GM19240 (cell line): ENCODE data around the gene TMUB1.

ENCODE experiments used
- DNase-seq: peaks from one replicate; pipeline ENCODE4 v3.0.0; 2011; ENCODE audit warnings: low spot score; ENCODE audit not compliant: insufficient read length

TMUB1 gene

DNA sequence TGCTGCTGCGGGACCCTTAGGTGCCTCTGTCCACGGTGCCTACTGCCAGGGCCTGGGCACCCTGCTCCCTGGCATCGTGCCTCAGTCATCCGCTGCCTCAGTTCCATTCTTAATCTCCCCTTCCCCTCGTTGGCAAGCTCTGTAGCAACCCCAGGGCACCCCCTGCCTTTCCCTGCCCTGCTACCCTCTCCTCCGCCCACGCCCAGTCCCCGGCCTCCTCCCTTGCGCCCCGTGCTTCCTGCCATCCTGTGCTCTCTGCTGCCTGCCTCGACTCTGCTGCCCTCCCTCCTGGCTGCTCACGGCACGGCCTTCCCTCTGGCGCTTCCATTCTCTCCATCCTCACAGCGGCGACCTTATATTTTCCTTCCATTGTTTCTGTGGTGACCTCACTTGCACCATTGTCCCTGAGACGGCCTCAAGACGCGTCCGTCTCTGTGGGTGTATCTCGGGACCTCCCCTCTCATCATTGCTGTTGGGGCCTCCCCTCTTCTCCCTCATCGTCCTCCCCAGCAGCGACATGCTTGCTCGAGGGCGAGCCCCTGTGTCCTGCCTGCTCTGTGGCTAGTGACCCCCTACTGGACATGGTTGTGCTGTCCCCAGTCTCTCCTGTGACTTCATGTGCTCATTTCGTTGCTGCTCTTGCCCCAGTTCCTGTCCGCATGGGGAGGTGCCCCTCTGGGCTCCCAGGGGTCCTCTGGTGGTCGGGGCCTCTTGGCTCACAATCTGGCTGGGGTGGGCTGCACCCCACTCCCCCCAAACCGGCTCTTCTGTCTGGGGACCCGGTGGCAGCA is 38.3 kb upstream of the TMUB1 start:
- no peak for DNase-seq

DNA sequence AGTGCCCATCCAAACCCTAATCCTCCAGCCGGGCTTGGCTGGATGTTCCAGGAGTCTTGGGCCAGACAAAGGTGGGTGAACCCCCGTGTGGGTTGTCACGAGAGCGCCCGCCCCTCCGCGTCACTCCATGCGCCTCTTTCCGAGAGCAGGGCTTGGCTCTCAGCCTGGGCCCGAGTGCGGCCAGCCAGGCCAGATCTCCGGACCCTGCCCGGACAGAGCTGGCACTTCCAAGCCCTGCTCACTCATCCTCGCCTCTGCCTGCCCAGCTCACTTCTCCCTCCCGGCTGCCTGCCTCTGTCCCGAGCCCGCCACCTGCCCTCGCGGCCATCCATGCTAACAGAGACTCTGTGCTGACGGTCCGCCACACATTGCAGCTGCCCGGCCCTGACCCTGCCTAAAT is 37.6 kb upstream of the TMUB1 start:
- DNase-seq: no peak

DNA sequence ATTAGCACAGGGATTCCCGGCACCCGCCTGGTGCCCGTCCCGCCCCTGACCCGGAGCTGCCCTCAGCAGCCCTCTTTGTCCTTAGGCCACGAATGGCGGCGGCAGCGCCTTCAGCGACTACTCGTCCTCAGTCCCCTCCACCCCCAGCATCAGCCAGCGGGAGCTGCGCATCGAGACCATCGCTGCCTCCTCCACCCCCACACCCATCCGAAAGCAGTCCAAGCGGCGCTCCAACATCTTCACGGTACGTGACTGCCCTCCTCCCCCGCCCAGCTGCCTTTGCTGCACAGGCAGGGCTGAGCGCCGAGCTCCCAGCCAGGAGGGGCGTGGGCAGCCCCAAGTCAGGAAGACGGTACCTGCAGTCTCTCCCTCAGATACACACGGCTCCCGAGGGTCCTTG is 36.6 kb upstream of the TMUB1 start:
- DNase-seq: no peak

DNA sequence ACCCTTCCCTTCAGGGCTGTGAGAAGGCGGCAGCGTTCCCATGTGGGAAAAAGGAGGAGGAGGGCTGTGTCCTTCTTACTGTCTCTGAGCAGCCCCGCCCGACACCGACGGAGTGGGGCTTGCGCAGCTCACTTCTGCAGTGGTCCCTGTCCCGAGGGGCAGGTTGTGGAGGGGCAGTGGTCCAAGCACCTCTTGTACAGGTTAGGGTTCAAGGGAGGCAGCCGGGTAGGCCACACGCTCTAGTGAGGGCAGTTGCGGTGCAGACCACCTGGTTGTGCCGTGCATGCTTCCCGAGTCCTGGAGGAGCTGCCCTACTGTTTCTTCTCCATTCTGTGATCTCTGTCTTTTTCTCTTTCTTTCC is 35.7 kb upstream of the TMUB1 start:
- DNase-seq: no peak

DNA sequence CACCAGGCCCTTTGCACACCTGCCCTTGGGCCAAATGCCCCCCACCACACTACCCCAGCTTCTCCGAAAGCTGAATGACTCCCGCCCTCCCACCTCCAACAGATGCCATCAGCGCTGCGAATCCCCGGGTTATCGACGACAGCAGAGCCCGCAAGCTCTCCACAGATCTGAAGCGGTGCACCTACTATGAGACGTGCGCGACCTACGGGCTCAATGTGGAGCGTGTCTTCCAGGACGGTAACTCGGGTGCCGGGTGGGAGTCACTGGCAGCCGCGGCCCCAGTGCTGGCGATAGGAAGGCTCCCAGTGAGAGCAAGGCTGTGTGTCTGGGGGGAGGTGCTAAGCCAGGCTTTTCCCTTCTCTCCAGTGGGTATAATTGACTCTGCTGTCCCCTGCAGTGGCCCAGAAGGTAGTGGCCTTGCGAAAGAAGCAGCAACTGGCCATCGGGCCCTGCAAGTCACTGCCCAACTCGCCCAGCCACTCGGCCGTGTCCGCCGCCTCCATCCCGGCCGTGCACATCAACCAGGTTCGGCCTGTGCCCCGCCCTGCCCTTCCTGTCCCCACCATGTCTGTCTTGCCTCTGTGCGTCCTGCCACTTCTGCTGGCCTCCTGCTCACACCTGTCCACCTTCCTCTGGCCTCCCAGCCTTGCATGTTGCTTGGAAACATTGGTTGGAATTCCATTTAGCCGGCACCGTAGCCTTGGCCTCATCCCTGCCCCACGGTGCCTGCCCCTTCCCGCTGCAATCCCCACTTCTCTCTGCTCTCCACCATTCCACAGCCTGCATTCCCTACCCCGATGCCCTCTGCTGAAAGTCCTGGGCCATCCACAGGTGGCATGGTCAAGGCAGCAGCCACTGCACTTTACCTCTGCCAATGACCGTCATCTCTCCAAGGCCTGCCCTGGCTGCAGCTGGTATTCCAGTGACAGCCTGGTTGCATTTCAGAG is 35.1 kb upstream of the TMUB1 start:
- DNase-seq: no peak

DNA sequence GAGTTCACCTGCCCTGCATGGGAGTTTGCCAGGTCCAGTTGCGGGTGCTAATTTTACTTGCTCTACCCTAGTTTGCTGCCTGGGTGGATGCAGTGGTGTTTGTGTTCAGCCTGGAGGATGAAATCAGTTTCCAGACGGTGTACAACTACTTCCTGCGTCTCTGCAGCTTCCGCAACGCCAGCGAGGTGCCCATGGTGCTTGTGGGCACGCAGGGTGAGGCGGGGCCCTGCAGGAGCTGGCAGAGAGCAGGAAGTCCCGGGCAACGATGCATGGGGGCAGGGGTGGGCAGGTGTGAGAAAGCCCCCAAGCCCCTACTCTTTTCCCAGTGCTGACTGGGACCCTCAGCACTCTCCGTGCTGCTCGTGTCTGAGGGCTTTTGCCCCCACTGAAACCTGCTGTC is 34.3 kb upstream of the TMUB1 start:
- no peak for DNase-seq

DNA sequence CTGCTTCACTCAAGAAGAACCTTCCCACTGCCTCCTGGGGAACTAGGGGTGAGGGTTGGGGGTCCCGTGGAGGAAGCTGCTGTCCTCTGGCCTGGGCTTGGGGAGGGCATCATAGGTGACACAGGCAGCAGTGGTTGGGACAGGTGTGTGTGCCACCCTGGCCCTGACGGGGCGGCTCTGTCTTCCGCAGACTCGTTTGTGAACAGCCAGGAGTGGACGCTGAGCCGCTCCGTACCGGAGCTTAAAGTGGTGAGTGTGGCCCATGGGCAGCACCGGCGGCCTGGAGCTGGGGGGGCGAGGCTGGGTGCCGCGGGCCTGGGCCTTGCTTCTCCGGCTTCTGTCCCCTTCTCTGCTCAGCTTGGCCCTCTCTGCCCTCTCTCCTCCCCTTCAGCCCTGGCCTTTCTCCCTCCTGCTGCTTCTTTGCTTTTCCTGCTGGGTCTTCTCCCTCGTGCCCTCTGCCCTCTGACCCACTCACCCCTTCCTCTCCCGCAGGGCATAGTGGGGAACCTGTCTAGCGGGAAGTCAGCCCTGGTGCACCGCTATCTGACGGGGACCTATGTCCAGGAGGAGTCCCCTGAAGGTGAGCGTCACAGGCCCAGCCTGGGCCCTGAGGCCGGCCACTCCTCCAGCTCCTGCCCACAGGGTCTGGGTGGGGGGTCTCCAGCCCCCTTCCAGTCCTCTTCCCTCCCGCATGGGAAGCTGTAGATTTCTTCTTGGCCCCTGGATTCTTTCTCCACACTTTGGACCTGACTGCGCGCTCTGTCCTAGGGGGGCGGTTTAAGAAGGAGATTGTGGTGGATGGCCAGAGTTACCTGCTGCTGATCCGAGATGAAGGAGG is 33.5 kb upstream of the TMUB1 start:
- no peak for DNase-seq

DNA sequence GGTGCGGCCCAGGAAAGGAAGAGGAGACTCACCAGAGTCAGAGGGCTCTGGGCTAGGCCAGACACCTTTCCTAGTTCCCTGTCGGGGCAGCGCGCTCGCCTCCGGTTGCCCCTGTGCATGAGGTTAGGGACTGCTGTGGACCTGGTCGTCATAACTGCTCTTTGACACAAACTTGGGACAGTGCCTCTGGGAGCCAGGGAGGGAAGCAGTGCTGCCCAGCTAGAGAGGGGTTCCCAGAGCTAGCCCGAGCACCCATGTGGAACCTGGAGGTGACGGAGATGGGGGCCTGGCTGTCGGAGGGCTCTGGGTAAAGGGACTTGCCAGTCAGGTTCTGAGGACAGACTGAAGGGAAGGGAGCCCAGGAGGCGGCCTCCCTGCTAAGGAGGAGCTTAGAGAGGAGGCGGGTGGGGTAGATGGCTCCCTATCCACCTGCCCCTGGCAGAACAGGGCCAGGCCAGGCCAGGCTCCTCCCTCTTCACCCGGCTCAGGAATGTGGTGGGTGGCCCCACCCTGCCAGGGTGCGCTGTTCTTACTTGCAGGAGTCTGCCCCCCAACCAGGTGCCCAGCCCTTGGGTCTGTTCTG is 32.6 kb upstream of the TMUB1 start:
- DNase-seq: no peak

DNA sequence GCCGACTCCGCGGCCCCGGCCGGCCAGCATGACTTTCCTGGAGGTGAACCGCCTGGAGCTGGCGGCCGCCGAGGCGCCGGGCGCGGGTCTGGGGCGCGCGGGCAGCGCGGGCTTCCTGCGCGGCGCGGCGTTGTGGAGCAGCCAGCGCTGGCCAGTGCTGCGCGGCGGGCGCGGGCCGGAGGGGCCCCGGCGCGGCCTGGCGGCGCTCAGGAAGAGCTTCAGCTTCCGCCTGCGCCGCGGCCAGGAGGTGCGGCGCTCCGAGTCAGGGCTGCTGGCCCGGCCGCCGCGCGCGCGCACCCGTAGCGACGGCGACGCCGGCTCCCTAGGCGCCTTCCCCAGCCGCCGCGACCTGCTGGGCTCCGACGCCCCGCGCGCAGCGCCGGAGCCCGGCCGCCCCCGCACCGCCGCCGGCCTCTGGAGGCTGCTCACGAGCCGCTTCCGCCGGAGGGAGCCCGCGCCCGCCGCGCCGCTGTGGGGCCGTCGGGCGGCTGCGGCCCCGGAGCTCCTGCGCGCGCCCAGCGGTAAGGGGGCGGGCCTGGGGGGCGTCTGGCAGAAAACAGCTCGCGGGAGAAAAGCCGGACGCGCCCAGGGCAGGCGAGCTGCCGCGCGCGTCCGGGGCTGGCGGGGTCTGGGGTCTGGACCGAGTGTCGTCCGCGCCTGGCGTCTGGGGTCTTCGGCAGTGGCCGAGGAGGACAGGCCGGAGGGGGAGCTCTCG is 32.0 kb upstream of the TMUB1 start:
- DNase-seq: no peak

DNA sequence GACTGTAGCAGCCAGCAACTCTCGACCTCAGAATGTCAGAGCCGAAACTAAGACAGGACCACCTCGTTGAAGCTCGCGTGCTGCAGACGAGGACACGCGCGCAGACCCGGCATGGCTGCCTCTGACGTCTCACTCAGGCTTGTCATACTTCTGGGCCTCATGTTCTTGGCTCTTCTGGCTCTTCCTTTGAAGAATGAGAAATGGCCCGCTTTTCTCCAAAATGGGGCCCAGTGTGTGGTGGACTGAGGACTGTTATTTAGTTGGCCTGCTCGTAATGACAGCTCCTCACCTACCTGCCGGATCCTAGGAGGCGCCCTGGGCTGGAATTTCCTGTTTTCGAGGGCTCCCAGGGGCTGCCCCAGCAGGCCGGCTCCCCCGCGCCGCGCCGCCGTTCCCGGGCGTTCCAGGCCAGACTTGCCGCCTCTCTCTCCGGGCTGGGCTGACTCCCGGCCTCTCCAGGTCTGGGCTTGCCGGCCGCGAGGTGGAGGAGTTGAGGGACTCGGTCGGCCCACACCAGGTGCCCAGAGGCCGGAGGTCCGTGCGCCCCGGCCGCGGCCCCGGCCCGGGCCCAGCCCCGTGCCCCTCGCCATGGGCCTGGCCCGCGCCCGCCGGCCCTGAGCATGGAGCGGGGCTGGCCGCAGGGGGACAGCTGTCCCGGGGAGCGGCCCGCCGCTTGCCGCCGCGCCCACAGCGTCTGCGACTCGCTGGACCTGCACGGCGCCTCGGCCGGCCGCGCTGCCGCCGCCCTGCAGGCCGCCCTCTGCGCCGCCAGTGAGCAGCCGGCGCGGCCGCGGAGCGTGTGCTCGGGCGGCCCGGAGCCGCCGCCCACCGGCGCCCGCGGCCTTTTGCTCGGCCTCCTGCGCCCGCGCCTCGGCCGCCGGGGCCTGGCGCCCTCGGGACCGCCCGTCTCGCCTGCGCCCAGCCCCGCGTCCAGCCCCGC is 31.1 kb upstream of the TMUB1 start:
- no peak for DNase-seq

DNA sequence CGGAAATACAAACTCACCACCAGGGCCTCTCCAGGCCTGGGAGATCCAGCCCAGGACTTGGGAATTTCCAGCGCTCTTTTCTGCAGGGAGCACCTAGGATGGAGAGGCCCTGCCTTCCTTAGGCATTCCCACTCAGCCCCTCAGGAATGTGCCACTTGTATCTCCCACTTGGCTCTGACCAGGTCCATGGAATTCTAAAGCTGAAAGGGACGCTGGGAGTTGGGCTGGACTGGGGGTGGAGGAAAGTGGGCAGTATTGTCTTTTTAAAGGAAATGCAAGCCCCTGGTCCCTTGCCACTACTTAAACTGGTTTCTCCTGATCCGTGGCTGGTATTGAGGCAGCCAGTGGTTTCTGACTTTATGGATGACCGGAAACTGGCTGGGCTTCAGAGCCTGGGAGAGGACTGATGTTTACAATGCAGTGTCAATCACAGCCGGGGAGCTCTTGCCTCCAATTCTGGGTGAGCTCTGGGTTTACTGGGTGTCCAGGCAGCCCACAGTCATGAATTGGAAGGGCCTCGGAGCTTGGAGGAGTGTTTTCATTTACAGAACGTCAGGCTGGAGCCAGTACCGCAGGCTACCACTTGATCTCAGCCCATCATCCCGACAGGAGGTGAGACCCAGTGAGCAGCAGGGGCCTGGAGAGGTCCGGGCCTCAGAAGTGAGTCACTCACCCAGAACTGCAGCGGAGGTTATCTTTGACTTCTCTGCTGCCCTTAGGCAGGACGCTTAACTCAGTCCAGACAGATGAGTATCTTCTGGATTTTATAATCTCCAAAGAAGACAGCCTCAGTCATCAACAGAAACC is 30.3 kb upstream of the TMUB1 start:
- no peak for DNase-seq

DNA sequence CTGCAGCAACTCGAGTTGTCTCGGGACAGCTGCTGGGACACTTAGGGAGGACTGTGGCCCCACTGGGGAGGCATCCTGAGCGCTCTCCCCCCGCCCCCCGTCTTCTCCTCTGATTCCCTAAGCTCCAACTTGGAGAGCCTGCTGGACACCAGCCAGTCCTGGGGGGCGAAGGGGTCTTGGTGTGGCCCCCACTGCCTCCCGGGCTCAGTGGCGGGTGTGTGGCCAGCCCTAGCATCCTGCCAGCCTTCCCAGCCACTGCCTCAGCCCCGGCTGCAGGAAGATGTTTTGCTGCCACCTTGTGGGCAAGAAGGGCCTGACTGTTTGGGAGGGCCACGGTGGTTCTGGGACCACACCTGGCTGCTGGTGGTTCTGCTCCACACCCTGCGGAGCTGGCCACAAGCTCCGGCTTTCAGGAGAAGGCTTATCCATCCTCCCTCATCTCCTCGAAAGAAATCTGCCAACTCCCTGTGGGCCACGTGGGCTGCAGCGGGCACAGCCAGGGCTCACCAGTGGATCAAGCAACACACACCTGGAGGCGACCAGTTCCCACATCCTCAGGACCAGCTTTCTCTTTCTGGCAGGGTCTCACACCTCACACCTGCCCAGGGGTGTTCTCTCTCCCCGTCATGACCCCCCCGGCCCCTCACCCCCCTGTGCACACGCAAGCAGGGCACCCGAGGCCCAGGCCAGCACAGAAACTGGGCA is 27.8 kb upstream of the TMUB1 start:
- DNase-seq: peak; percentile 97

DNA sequence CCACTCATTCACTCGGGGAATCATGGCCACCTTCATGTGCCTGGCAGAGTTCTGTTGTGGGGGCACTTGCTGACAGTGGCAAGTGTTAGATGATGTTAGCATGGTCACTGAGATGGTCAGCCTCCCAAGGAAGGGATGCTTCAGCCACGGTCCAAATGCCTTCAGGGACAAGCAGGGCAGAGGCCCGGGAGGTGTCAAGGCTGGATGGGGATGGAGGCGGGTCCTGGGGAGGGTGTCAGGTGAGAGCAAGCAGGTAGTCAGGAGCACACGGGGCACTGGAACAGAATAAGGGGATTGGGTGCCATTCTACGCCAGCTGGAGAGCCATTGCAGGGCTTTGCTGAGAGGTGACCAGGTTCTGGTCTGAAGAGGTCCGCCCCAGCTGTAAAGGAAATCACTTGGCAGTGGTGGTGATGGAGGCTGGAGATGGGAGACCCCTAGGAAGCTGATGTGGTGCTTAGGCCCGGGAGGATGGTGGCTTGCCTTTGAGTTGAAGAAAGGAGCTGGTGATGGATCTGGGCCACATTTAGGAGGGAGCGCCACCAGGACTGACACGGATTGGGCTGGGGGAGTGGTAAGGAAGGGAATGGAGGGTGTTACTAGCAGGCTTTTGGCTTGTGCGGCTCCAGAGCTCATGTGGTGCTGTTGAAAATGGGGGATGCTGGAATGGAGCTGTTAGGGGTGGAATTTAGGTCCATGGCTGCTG is 27.1 kb upstream of the TMUB1 start:
- DNase-seq: no peak

DNA sequence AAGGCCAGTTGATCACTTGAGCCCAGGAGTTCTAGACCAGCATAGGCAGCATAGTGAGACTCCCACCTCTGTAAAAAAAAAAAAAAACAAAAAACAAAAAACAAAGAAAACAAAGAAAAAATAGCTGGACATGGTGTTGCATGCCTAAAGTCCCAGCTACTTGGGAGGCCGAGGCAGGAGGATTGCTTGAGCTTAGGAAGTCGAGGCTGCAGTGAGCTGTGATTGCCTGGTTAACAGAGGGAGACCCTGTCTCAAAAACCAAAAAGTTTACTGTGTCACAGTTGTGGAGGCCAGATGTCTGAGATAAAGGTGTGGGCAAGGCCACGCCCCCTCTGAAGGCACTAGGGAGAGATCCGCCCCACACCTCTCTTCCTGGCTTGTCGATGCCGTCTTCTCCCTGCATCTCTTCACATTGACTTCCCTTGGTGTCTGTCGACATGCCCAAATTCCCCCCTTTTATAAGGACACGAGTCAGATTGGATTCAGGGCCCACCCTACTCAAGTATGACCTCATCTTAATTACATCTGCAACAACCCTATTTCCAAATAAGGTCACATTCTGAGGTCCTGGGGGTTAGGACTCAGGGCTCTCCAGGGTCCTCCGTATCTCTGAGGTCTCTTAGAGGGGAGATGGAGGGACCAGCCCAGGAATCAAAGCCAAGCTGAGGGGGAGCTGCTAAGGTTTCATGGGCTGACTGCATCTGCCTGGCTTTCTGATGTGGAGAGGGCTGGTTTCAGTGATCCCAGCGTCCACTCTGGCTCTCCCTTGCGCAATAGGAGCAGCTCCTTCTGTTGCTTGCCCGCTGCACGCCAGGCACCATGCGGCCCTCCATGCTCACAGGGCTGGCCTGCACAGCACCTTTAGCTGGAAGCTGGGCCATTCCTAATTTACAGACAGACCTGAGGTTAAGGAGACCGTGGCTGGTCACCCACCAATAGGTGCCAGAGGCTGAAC is 26.1 kb upstream of the TMUB1 start:
- no peak for DNase-seq

DNA sequence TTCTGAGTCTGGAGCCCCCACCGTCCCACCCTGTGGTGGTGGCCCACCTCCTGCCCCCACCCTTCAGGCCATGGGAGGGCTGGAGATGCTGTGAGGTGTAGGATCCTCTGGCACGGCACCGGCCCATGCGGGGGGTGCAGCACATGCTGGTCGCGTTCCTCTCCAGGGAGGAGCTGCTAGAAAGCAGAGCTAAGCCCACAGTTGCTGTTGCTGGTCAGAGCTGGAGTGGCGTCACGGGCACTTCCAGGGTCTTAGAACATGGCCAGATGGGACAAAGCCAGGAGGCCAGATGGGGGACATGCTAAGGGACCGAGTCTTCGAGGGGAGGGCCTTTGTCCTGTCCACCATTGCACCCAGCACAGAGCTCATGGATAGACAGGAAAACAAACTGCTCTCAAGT is 24.6 kb upstream of the TMUB1 start:
- DNase-seq: no peak
